Aorta (tissue), 5 donors: ENCODE measurements around the gene CUX1. TPM values are rescaled to one million over a fixed set of nuclear protein-coding genes. Genes with fewer than 3 reads are reported as not detected.

ENCODE experiments used
- ATAC-seq: fragments of 200-7000 bp; cut with Tn5 transposase; one replicate; pipeline ENCODE4 v1.9.1; 2022; ENCODE audit warnings: moderate library complexity; ENCODE audit not compliant: low FRiP score
- DNase-seq, 2 donors: peaks; one replicate each; pipeline ENCODE4 v3.0.0-alpha.2; 2020
- H3K27ac ChIP-seq, 2 donors: one replicate each; pipeline ENCODE4 v1.5.1; 2013; ENCODE audit warnings: low read length in 2 of 2, mild to moderate bottlenecking in 2 of 2, moderate library complexity in 2 of 2, control low read depth in 1 of 2, inconsistent platforms in 1 of 2, low read depth in 1 of 2
- H3K27me3 ChIP-seq, 2 donors: one replicate each; pipeline ENCODE4 v1.6.1; 2013; ENCODE audit warnings: control low read depth in 1 of 2, low read length in 1 of 2, mild to moderate bottlenecking in 1 of 2, moderate library complexity in 1 of 2; ENCODE audit not compliant: insufficient read depth in 2 of 2, control insufficient read depth in 1 of 2
- H3K36me3 ChIP-seq, 2 donors: one replicate each; pipeline ENCODE4 v1.6.1; 2013; ENCODE audit warnings: control low read depth in 1 of 2, low read length in 1 of 2, mild to moderate bottlenecking in 1 of 2; ENCODE audit not compliant: insufficient read depth in 2 of 2, control insufficient read depth in 1 of 2
- H3K4me1 ChIP-seq, 2 donors: one replicate each; pipeline ENCODE4 v1.6.1; 2013; ENCODE audit warnings: low read length in 2 of 2, control low read depth in 1 of 2, mild to moderate bottlenecking in 1 of 2, moderate library complexity in 1 of 2; ENCODE audit not compliant: insufficient read depth in 2 of 2, control insufficient read depth in 1 of 2
- H3K4me3 ChIP-seq, 2 donors: one replicate each; pipeline ENCODE4 v1.5.1; 2013; ENCODE audit warnings: low read length in 2 of 2, control low read depth in 1 of 2, mild to moderate bottlenecking in 1 of 2
- H3K9me3 ChIP-seq: one replicate; pipeline ENCODE4 v1.6.1; 2013; ENCODE audit warnings: mild to moderate bottlenecking, low read length; ENCODE audit not compliant: control insufficient read depth
- WGBS, 2 donors: extraction: QIAGEN DNeasy Blood & Tissue Kit; methylation state at CpG; one replicate each; pipeline ENCODE4 v1.1.7; 2013; 5-methylcytosine and 5-hydroxymethylcytosine counted together
- intact Hi-C, 2 donors: fragments of 100-400 bp; cut with DNase I; formaldehyde crosslinking; loops; one replicate each; pipeline versions ENCODE4 v1.14.2 to v1.15.0; 2022
- polyA plus RNA-seq, 2 donors: library from polyadenylated mRNA; stranded (reverse); fragments of 200-250 nt; gene quantifications; one replicate each; pipeline ENCODE4 v1.2.3, GENCODE V29; 2013
- total RNA-seq, 2 donors: library from RNA; stranded (reverse); fragmentation: NEBNext Ultra II Directional; extraction: Animal tissue kit (Norgen Biotek cat#: 25700); gene quantifications; one replicate each; pipeline ENCODE4 v1.2.1, GENCODE V29; 2021
- donor health status: healthy with polysubstance abuse.
- donor health status: Bipolar disorder and iron deficiency.
- donor health status: DM: no; HTN: no; CAD: no.
- donor health status: DM: no; HTN: no; CAD: no.
- donor health status: DM: yes; HTN: yes; CAD: no.

CUX1 gene
- total and polyA plus RNA-seq, 4 donors: 51.6 to 159 (median 94.1) TPM

GRCh38 chr7:101969997-101970585 lies 152.7 kb downstream of the CUX1 start:
- intact Hi-C loops: no loop called here
- no peak for DNase-seq
- Histone ChIP-seq H3K27ac (no peak overlapping the region), H3K4me1 (no peaks in the 10 kb centered on the region), H3K27me3 (no peaks in the 10 kb centered on the region), H3K36me3 (no peaks in the 10 kb centered on the region), H3K9me3 (no peaks in the 10 kb centered on the region), H3K4me3 (no peak overlapping the region)
- ATAC-seq: no peak
- WGBS, 2 donors: 78 to 79% methylated on average over 10 of the region's 10 CpGs

DNA sequence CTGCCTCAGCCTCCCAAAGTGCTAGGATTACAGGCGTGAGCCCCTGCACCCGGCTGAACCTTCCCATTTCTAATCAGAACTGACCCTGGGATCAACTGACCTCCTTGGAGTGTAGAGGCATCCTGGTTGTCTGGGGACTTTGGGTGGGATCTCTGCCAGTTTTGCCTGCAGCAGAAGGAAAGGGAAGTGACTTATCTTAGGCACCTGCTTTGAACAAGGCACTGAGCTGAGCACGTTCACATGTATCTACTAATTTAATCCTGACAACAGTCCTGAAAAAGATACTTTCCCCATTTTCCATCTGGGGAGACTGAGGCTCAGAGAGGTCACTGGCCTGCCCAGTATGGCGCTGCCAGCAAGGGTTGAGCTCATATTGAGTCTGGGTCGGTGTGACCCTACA lies 153.4 kb downstream of the CUX1 start:
- 91 to 92% methylated on average over 5 of the region's 5 CpGs for WGBS, 2 donors
- intact Hi-C loops: no loop called here

DNA sequence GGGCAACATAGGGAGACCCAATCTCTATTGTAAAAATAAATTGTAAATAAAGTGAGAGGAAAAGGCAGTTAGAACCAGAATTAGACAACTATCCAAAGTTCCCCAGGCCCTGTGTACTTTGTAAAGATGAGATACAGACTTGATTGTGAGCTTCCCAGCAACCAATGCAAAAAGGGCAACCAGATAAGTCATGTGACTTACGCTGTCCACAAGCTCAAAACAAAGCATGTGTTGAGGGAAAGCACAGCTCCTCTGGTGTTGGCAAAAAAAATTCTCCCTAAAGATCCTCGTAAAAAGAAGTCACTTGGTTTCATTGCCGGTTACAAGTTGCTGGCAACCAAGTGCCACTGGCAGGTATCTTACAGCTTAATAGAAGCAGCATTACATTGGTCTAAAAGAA lies 154.0 kb downstream of the CUX1 start:
- no peaks in the 10 kb centered on the region for H3K36me3 ChIP-seq
- WGBS, 2 donors: 97% methylated on average over 3 of the region's 3 CpGs
- H3K27ac ChIP-seq: no peak overlapping the region
- no peaks in the 10 kb centered on the region for H3K9me3 ChIP-seq
- ATAC-seq (no peak), DNase-seq (no peak)
- no peak overlapping the region for H3K4me3 ChIP-seq
- intact Hi-C loops: no loop called here
- no peaks in the 10 kb centered on the region for H3K27me3 ChIP-seq
- no peaks in the 10 kb centered on the region for H3K4me1 ChIP-seq

More for the DNA sequence above, 153.4 kb downstream of the CUX1 start:
- no peaks in the 10 kb centered on the region for H3K4me1 ChIP-seq
- H3K27me3 ChIP-seq: no peaks in the 10 kb centered on the region
- DNase-seq (no peak), ATAC-seq (no peak)
- H3K4me3 ChIP-seq: no peak overlapping the region
- H3K36me3 ChIP-seq: no peaks in the 10 kb centered on the region
- H3K9me3 ChIP-seq: no peaks in the 10 kb centered on the region
- H3K27ac ChIP-seq: no peak overlapping the region

GRCh38 chr7:101972627-101973026 lies 155.2 kb downstream of the CUX1 start:
- Histone ChIP-seq H3K4me1 (no peaks in the 10 kb centered on the region), H3K27ac (no peak overlapping the region), H3K4me3 (no peak overlapping the region), H3K27me3 (no peaks in the 10 kb centered on the region), H3K9me3 (no peaks in the 10 kb centered on the region), H3K36me3 (no peaks in the 10 kb centered on the region)
- WGBS, 2 donors: 86 to 87% methylated on average over 14 of the region's 14 CpGs
- DNase-seq (no peak), ATAC-seq (no peak)
- intact Hi-C loops: no loop called here

DNA sequence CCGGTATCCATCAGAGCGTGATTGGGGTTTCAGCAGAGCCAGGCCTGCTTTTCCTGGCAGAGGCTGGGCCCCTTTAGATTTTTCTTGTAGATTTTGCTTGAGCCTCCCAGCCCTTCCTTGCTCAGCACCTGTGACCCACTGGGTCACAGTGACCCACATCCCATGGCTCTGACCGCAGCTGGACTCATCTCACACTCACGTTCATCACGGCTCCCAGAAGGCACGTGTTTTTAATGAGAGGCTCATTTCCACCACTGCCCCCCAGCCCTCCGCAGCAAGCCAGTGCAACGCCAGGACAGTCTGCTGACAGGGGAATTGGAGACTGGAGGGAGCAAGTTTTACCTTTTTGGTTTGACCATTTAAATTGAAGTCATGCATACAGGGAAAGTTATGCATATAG lies 155.7 kb downstream of the CUX1 start:
- 79 to 88% methylated on average over 8 of the region's 8 CpGs for WGBS, 2 donors
- no peak overlapping the region for H3K4me3 ChIP-seq
- no peak for ATAC-seq

DNA sequence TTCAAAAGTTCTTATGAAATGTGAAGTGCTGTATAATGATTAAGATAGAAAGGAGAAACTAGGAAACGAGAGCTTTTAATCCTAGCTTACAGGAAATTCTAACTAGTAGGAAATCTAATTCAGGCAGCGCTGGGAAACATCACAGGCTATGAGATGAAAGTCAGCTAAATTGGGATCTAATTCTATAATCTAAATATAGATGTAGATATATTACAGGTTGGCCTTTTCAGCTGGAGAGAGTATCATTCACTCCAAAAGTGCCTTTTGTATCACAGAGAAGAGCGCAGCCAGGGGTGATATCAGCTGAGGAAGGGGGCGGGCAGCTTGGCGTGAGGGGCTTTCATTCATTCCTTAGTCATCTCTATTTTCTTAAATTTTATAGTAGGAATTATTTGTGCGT lies 157.0 kb downstream of the CUX1 start:
- Histone ChIP-seq H3K9me3 (no peaks in the 10 kb centered on the region), H3K4me1 (no peaks in the 10 kb centered on the region), H3K36me3 (no peaks in the 10 kb centered on the region), H3K27me3 (no peaks in the 10 kb centered on the region), H3K27ac (no peak overlapping the region), H3K4me3 (no peak overlapping the region)
- 85 to 89% methylated on average over 6 of the region's 6 CpGs for WGBS, 2 donors
- DNase-seq (no peak), ATAC-seq (no peak)
- intact Hi-C loops: no loop called here

More for the DNA sequence above, 155.7 kb downstream of the CUX1 start:
- Histone ChIP-seq H3K27me3 (no peaks in the 10 kb centered on the region), H3K9me3 (no peaks in the 10 kb centered on the region), H3K4me1 (no peaks in the 10 kb centered on the region), H3K27ac (no peak overlapping the region), H3K36me3 (no peaks in the 10 kb centered on the region)
- no peak for DNase-seq
- intact Hi-C loops: no loop called here

GRCh38 chr7:101975046-101975445 lies 157.6 kb downstream of the CUX1 start:
- intact Hi-C loops: no loop called here
- H3K27me3 ChIP-seq: no peaks in the 10 kb centered on the region
- WGBS, 2 donors: 89 to 90% methylated on average over 7 of the region's 7 CpGs
- H3K36me3 ChIP-seq: no peaks in the 10 kb centered on the region
- H3K4me1 ChIP-seq: no peaks in the 10 kb centered on the region
- ATAC-seq (no peak), DNase-seq (no peak)
- no peaks in the 10 kb centered on the region for H3K9me3 ChIP-seq
- H3K4me3 ChIP-seq: no peak overlapping the region
- no peak overlapping the region for H3K27ac ChIP-seq

GRCh38 chr7:101976411-101976810 lies 159.0 kb downstream of the CUX1 start:
- no peaks in the 10 kb centered on the region for H3K4me1 ChIP-seq
- 58 to 60% methylated on average over 5 of the region's 5 CpGs for whole genome bisulfite sequencing, 2 donors

GRCh38 chr7:101977249-101977648 lies 159.8 kb downstream of the CUX1 start:
- intact Hi-C loops: no loop called here
- DNase-seq (no peak), ATAC-seq (no peak)
- H3K36me3 ChIP-seq: no peaks in the 10 kb centered on the region
- H3K27ac ChIP-seq: no peak overlapping the region
- H3K27me3 ChIP-seq: no peaks in the 10 kb centered on the region
- H3K9me3 ChIP-seq: no peaks in the 10 kb centered on the region
- 96 to 97% methylated on average over 4 of the region's 4 CpGs for WGBS, 2 donors
- H3K4me1 ChIP-seq: no peaks in the 10 kb centered on the region
- H3K4me3 ChIP-seq: no peak overlapping the region

More at GRCh38 chr7:101976411-101976810, 159.0 kb downstream of the CUX1 start:
- Histone ChIP-seq H3K27ac (no peak overlapping the region), H3K27me3 (no peaks in the 10 kb centered on the region), H3K9me3 (no peaks in the 10 kb centered on the region), H3K36me3 (no peaks in the 10 kb centered on the region), H3K4me3 (no peak overlapping the region)
- ATAC-seq: no peak
- no peak for DNase-seq
- intact Hi-C loops: no loop called here
